Dedifferentiated amniotic fluid mesenchymal stem cell (primary cell): ENCODE data around the gene KRTAP10-12.

Experiments used
- DNase-seq: peaks from one replicate; pipeline ENCODE4 v3.0.0-alpha.2; 2016; ENCODE audit errors: extremely low spot score

The KRTAP10-12 gene

DNA sequence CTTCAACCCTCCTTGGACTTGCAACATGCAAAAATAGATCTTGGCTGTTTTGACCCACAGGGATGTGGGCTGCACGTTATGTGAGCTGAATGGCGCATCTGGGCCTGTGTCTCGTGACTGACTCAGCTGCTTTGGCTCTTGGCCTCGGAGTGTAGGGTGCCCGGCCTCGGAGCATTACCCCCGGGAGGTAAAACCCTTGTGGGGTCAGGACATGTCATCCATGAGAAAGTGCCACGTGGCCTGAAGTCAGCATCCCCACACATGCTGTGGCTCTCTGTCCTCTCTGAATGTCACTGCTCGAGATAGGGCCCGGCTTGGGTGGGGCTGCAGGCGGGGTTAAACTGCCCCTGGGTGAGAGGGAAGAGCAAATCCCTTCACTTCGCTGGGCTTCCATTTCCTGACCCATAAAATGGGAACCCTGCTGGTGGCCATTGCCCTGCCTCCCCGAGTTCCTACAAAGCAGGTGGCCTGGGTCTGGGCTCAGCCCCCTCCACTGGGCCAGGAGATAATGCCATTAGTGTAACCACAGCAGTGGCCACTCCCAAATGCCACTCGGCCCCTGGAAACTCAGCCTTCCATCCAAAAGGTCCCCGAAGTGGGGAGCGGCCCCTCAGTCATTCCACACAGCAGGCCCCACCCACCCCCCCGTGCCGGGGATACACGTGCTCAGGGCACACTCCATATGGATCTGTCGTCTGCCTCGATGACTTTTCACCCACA is 37.2 kb downstream of the KRTAP10-12 start:
- DNase-seq = no peak

DNA sequence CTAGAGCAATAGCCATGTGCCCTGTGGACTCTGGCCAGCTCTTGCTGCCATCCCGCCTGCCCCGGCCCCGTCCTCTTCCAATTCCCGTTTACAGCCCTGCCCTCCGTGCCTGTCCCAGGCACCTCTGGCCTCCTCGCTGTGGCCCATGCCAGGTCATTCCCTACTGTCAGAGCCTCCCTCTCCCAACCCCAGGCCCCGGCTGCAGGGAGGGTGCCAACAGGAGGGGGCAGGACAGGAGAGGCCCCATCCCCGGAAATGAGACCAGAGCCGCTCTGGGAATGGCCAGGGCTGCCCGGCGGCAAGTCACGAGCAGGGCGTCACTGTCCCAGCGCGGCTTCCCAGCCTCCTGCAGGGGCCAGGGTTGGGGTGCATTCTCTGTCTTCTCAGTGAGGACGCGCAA is 37.9 kb downstream of the KRTAP10-12 start:
- no peak for DNase-seq

DNA sequence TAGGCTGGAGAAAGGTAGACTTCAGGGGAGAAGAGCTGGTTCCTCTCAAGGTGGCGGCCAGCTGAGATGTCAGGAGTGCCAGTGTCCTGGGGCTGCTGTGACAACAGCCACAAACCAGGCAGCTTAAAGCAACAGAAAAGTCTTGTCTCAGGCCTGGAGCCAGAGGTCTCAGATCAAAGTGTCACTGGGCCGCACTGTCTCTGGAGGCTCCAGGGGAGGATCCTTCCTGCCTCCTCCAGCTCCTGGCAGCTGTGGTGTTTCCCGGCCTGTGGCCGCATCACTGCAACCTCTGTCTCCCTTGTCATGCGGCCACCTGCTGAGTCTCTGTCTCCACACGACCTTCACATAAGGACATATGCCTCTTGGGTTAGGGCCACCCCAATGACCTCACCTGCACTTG is 38.8 kb downstream of the KRTAP10-12 start:
- DNase-seq = no peak

DNA sequence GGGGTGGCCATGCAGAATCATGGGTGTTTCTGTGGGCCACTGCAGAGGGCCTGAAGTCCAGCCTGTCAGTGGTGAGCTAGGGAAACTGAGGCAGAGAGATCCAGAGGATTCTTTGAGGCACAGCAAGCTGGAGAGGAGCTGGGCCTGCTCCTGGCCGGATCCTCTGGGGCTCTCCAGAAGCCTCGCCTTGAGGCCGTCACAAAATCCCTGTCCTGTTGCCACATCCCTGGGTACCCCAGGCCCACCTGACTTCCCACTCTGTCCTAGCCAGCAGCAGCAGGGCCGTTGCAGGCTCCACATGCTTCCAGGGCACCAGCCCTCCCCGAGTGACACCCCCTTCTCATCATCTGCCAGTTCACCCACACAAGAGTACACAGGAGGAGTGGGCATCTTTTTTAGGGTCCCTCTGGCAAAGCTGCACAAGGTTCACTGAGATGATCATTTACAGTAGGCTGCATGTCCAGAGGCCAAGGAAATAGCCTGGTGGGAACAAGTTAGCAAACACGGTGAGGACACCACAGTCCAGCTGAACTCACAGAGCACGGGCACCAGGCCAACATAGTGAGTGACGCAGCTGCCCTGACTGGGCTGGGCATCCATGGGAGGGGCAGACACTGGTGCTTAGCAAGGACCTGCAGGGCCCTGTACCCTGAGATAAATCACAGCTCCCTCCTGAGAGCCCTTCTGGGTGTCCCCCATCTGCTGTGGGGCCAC is 39.5 kb downstream of the KRTAP10-12 start:
- no peak for DNase-seq

DNA sequence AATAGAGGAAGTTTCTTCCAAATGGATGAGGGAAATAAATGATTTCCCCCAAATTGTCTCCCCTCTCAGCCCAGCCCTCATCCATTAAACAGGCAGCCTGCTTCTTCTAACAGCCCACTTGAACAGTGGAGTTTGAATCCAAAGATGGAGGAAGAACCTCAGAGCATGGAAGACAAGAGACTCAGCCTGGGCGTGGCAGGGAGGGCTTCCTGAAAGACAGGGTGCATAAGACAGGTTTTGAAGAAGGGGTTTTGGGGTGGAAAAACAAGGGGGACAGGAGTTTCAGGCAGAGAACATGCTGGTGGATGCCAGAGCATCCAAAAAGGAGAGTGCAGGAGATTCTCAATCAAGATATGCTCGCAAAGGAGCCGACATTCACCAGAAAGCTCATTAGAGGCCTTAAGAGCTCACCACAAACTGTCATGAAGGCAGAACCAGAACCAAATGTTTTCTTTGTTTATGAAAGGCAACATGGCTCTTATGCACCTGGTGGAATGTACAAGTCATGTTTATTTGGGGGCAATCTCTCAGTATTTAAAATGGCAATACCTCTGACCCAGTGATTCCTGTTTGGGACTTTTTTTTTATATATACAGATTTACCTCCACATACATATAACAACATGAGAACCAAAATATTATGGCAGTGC is 40.9 kb downstream of the KRTAP10-12 start:
- no peak for DNase-seq

DNA sequence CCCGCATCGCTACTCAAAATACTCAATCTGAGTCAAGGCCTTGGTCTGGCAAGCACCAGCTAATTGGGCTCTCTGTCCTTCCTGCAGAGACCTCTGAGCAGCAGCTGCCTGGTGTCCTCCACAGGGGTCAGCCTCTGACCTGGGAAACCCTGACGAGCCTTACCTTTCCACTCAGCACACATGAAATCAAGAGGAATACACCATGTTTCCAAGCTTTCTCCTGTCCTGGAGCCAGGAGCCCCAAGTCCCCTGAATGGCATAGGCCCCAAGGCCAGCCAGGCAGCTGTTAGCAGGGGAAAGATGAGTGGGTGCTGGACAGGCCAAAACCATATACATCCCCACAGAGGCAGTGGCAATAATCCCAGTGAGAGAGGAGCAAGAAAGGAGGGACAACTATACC is 41.6 kb downstream of the KRTAP10-12 start:
- no peak for DNase-seq

DNA sequence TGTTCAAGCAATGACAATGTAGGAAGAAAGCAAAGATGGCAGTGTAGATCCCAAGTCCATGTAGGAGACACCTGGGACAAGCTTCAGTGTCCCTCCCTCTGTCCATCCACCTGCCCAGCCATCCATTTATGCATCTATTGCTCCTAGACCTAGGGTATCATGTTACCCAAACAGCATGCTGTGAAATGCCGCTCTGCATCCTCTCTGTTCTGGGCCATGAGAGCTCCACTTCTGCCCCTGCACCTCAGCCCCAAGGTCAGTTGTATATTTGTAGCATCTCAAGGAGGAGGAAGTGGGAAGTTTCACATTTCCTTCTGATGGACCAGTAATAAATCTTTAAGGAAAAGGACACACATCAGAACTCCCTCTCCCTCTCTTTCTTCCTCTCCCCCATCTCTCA is 42.3 kb downstream of the KRTAP10-12 start:
- no peak for DNase-seq

DNA sequence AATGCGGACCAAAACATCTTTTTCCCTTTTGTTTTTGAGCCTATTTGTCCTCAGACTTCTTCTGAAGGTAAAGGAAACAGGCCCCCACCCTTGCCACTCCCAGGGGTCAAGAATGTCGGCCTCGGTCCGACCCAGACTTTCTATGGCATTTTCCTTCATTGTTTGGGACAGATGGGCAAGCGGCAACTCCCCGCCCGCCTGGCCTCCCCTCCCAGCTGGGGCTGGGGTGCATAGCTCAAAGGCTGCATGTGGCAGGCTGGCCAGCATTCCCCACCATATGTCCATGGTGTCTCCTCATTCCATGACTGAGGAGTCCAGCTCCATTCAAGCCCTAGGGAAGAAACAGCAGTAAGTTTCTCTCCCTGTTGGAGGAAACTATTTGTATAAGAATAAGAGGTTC is 43.8 kb downstream of the KRTAP10-12 start:
- DNase-seq = no peak

DNA sequence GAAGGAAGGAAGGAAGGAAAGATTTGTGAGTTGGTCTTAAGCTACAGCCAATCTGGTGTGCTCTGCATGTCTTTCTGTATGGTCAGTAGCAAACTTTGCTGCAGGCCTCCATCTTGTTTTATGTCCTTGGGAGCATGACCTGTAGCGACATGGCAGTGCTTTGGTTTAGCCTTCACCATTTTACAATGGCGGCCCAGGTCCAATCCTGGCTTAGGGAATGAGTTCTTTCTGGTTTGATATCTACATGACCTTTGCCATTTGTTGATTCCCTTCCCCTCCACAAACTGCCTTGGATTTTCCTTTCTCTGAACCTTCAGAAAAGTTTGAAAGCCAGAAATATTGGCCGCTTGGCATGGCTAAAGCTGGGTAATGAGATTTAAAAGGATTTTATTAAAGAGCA is 44.9 kb downstream of the KRTAP10-12 start:
- no peak for DNase-seq

DNA sequence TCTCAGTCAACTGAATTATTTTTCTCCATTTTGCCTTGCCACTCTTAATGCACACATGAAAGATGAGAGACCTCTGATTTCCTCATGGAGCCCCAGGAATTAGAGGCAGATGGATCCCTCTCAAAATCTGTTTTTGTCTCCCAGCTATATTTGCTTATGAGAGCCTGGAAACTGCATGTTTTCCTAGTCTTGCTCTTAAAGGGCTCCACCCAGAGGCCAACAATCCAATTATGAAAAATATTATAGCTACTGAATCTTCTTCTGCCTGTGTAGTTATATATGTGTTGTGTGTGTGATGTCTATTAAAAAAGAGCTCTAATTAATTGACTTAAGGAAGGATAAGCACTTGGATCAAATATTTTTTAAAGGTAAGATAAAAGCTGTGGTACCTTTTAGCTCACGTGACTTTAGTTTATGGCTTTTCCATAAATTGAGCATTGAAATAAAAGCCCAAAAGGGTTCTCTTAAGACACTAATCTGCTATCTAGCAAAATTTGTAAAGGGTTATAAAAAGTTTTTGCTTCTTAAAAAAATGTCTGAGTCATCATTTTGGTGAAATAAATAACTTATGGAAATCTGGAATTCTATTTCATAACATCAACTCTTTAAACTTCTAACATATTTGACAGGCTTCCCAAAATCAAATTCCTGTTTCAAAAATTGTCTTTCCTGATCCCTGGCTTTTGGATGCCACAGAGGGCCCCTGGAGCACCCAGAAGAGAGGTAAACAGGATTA is 45.6 kb downstream of the KRTAP10-12 start:
- no peak for DNase-seq
